Neural progenitor cell (in vitro differentiated cells): Measurements from ENCODE around the gene CHRM5.
"Not testable (repeated sequence)": the region's sequence is repeated elsewhere in the genome, so short reads cannot be mapped to it uniquely, and the experiment has no call there.

Source experiments
- CTCF ChIP-seq: fragments of 200-600 bp; sonication (generic); IDR thresholded peaks from 2 replicates; pipeline ENCODE4 v1.5.1; 2017; ENCODE audit warnings: antibody characterized with exemption, mild to moderate bottlenecking
- EZH2 ChIP-seq: fragments of 200-600 bp; sonication (generic); IDR thresholded peaks from 2 replicates; pipeline ENCODE4 v1.6.1; 2017; ENCODE audit warnings: antibody characterized with exemption, mild to moderate bottlenecking, moderate library complexity
- EZH2phosphoT487 ChIP-seq: fragments of 200-600 bp; sonication (generic); IDR thresholded peaks from 2 replicates; pipeline ENCODE4 v1.6.1; 2017; ENCODE audit warnings: antibody characterized with exemption

- not testable (repeated sequence) for TF ChIP-seq CTCF, EZH2, EZH2phosphoT487
These were observed 82.1 kb downstream of the CHRM5 start for GRCh38 chr15:34050385-34050784.
